ENCODE measurements around the gene SCAF1.

DNA sequence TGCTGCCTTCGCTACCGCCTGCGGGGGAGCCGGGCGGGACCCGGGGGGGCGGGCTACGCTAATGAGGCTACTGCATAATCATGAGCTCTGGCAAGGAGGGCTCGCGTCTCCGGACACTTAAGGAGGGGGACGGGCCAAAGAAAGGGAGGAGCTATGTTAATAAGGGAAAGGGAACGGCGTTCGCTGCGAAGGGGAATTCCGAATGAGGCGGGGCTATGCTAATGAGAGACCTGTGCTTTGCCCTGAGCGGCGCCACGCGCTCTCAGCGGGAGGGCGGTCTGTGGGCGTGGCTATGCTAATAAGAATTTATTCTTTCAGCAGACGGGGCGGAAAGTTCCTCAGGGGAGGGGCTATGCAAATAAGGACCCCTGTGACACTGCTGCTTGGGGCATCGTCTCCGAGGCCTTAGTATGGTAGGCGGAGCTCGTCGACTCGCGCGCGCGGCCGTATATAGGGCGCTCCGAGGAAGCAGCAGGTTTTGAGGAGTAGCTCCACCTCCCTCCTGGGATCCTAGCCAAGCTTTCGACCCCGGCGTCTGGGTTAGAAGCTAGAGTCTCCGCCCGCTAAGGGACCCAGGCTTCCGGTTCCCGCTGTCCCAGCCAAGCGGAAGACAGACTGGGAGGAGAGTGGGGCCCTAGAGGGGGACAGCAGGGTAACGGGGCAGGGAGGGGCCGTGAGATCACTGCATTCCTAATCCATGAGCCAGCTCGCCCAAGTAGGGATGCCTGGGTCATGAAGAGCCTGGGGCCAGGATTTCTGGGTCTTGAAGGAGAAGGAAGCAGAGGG lies 1.7 kb upstream of the SCAF1 start, which contains the start of gene RRAS:
- TF ChIP-seq, protein P1, sequence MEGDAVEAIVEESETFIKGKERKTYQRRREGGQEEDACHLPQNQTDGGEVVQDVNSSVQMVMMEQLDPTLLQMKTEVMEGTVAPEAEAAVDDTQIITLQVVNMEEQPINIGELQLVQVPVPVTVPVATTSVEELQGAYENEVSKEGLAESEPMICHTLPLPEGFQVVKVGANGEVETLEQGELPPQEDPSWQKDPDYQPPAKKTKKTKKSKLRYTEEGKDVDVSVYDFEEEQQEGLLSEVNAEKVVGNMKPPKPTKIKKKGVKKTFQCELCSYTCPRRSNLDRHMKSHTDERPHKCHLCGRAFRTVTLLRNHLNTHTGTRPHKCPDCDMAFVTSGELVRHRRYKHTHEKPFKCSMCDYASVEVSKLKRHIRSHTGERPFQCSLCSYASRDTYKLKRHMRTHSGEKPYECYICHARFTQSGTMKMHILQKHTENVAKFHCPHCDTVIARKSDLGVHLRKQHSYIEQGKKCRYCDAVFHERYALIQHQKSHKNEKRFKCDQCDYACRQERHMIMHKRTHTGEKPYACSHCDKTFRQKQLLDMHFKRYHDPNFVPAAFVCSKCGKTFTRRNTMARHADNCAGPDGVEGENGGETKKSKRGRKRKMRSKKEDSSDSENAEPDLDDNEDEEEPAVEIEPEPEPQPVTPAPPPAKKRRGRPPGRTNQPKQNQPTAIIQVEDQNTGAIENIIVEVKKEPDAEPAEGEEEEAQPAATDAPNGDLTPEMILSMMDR (IDR thresholded peaks at IDR 0.05), result no peak
- peak; percentile 92 for TF ChIP-seq POLR2A (IDR thresholded peaks at IDR 0.05)

All from right lobe of liver (tissue), 4 donors.